ENCODE measurements around the gene IKZF1.

IKZF1 gene

DNA sequence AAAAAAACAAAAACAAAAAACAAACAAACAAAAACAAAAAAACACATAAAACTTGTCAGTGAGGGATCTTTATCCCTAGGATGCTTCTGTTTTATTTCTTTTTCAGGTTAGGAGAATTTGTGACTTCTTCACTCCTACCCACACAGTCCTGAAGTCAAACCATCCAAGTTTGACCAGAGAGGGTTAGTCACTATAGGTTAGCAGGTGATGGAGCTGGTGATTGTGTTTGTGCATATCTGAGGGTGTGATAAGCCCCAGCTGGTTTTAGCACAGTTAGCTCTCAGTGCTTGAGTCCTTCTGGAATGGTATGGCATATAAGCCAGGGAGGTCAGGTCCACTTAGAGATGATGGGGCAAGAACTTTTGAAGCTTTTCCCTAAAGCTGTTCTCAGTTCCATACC, 11.8 kb upstream of the IKZF1 start:
- Mint-ChIP-seq H3K4me1 (ENCODE audit: low read depth in 2 of 2) (peaks cover 9 to 22% of the 10 kb centered on the region in 2 donors), H3K4me3 (no peak overlapping the region), H3K27me3 (no peaks in the 10 kb centered on the region), H3K9me3 (no peaks in the 10 kb centered on the region), H3K27ac (no peak overlapping the region), H3K36me3 (ENCODE audit: insufficient read depth) (peaks cover 2% of the 10 kb centered on the region)
- no peak for DNase-seq
- no peak for ATAC-seq (replicated peaks)

DNA sequence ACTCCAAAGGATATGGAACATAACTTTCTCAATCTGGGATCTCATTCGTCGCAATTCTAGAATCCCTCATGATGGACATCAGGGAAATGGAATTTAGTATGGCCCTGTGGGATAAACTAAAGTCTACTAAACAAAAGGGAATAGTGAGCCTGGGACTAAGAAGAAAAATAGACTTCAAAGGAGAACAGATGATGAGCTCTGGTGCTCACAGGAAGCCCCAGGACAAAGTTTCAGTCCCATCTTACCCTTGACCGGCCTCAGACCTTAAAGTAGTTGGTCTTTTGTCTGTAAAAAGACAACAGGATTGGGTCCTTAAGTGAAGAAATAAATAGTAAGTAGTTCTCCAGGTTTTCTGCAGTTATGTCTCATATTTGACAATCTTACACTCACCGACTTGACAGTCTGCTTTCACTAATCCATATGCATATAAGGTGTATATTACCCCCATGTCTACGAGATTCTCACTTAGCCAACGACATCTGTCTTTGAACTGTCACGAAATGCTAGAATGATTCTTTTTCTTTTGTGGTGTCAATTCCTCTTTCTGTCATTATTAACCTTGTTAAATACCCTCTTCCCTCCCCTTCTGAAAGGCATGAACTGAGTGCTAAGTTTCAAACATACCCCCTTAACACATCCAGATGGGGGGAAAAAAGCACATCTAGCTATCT, 10.9 kb upstream of the IKZF1 start:
- peaks cover 10 to 22% of the 10 kb centered on the region in 2 donors for H3K4me1 Mint-ChIP-seq (ENCODE audit: low read depth in 2 of 2)
- DNase-seq, result no peak
- no peak for ATAC-seq (replicated peaks)
- H3K9me3 Mint-ChIP-seq, result no peaks in the 10 kb centered on the region
- no peak overlapping the region for H3K27ac Mint-ChIP-seq
- H3K36me3 Mint-ChIP-seq (ENCODE audit: insufficient read depth), result peaks cover 2% of the 10 kb centered on the region
- no peaks in the 10 kb centered on the region for H3K27me3 Mint-ChIP-seq
- H3K4me3 Mint-ChIP-seq, result no peak overlapping the region

DNA sequence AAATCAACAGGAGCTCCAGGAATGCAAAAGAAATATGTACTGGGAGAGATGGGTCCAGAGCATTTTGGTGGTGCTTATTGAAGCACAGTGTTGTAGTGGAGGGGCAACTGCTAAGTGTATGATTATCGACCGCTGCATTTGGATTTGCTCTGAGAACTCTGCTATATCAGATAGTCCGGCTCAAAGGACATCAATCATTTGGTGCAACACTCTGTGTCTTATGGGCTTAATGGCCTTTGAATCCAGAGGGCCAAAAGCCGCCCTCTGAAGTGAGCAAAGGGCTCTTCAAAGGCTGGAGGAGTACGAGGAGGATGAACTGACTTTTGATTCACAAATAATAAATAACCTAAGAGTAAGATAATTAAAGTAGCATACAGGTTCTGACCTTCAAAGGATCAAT, 9.4 kb upstream of the IKZF1 start:
- DNase-seq, result no peak
- H3K4me1 Mint-ChIP-seq (ENCODE audit: low read depth in 2 of 2), result peaks cover 13 to 24% of the 10 kb centered on the region in 2 donors
- H3K27ac Mint-ChIP-seq, result no peak overlapping the region
- ATAC-seq (replicated peaks), result no peak
- H3K9me3 Mint-ChIP-seq, result no peaks in the 10 kb centered on the region
- no peak overlapping the region for H3K4me3 Mint-ChIP-seq
- no peaks in the 10 kb centered on the region for H3K27me3 Mint-ChIP-seq
- H3K36me3 Mint-ChIP-seq (ENCODE audit: insufficient read depth), result peaks cover 2% of the 10 kb centered on the region

DNA sequence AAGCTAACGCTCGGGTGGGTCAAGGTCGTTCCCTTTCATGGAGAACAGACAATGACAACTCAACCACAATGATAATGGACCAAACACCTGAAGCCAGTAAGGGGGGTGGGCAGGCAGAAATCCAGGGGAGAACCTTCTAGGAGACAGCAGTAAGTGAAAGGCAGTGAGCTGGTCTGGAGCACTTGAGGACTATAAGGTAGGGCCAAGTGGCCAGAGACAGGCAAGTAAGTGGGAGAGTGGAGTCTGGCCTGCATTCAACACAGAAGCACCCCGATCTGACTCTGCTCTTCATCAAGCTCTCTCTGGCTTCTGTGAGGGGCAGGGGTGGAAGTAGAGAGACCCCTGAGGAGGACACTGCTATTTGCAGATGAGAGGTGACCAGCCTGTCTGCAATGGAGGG, 7.7 kb upstream of the IKZF1 start:
- H3K4me3 Mint-ChIP-seq, result no peak overlapping the region
- peaks cover 16 to 29% of the 10 kb centered on the region in 2 donors for H3K4me1 Mint-ChIP-seq (ENCODE audit: low read depth in 2 of 2)
- ATAC-seq (replicated peaks) (no peak), DNase-seq (no peak)
- H3K9me3 Mint-ChIP-seq, result no peaks in the 10 kb centered on the region
- H3K27ac Mint-ChIP-seq, result peak overlapping the region in 1 of 2 donors; percentile 16
- H3K36me3 Mint-ChIP-seq (ENCODE audit: insufficient read depth), result peaks cover 2% of the 10 kb centered on the region
- H3K27me3 Mint-ChIP-seq, result no peaks in the 10 kb centered on the region

DNA sequence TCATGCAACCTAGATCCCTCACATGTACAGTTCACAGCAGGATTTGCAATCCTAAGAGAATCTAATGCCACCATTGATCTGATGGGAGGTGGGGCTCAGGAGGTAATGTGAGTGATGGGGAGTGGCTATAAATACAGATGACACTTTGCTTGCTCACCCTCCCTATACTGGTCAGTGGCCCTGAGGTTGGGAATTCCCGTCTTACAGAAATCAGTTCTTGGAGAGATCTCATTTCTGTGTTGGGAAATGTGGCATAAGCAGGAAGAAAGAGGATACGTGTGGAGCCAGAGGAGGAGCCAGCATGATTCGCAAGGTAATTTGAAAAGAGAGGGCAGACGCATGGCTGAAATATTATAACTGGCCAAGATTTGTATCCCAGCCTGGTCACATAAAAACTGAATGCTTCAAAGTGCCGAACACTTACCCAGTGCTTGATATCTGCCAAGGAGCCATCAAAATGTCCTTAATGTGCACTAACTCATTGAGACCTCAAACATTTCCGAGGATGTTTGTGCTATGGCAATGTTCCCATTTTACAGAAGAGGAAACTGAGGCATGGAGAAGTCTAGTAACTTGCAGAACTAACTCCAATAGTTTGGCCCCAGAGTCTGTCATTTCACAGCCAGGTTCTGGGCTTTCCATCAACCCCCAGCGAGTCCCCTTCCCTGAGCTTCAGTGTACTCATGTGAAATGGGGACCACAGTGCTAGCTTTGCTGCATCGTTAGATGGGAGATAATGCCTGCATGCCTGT, 5.5 kb upstream of the IKZF1 start:
- Mint-ChIP-seq H3K36me3 (ENCODE audit: insufficient read depth) (peaks cover 10% of the 10 kb centered on the region), H3K27ac (no peak overlapping the region), H3K4me1 (ENCODE audit: low read depth in 2 of 2) (peaks cover 20 to 23% of the 10 kb centered on the region in 2 donors), H3K9me3 (no peaks in the 10 kb centered on the region), H3K4me3 (no peak overlapping the region), H3K27me3 (no peaks in the 10 kb centered on the region)
- ATAC-seq (replicated peaks) (no peak), DNase-seq (no peak)

DNA sequence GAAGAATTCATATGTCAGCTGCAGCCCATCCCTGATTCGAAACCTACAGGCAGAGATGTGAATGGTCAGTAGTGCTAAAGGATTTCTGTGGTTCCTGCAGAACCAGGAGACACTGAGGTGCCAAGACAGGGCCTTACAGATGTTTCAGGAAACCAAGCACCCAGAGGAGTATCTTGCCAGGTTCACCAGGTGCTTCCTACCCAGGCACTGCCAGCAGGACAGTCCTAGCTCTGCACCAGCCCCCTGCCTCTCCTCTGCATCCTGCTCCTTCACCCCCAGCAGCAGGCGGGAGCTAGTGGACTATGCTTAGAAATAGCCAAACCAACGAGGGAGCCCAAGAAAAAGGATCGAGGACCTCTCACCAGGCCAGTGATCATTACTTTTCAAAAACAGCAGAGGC, 4.2 kb upstream of the IKZF1 start:
- ATAC-seq (replicated peaks) (no peak), DNase-seq (no peak)
- H3K27ac Mint-ChIP-seq, result peak overlapping the region in 1 of 2 donors; percentile 61
- H3K4me3 Mint-ChIP-seq, result peak overlapping the region in 1 of 2 donors; percentile 28
- peaks cover 17% of the 10 kb centered on the region for H3K36me3 Mint-ChIP-seq (ENCODE audit: insufficient read depth)
- H3K27me3 Mint-ChIP-seq, result no peaks in the 10 kb centered on the region
- H3K9me3 Mint-ChIP-seq, result no peaks in the 10 kb centered on the region
- peaks cover 20 to 23% of the 10 kb centered on the region in 2 donors for H3K4me1 Mint-ChIP-seq (ENCODE audit: low read depth in 2 of 2)

DNA sequence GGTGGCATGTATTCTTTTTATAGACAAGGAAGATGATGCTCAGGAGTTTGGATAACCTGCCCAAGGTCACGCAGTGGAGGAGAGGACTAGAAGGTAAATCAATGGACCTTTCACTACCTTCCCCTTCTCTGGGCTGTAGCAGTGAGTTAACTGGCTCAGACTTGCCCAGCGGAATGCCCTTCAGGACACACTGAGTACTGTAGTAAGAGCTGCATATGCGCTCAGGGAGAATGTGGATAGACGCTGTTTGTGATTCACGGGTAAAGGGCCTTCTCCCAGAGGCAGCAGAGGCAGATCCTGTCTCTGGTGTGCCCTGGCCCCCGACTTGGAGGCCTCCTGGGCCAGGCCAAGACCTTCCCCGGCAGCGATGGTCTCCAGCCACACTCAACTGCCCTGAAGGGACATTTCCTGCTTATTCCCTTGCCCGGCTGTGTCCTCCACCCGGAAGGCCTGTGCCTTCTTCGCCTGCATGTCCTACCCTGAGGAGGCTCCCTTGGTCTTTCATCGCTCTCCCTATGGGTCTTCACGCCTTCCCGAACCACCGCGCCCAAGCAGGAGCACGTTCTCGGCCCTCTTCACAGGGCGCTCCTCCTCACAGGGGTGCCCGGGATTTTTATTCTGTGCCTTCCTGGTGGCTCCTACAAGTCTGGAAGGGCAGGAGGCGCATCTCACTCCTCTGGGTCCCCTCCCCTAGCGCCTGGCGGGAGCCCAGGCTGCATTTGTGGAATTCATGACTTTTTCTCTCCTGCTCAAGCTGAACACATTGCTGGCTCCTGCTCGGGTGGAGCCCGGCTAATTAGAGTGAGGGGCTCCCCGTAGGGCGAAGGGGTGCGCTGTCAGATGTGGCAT, 1.8 kb upstream of the IKZF1 start:
- H3K36me3 Mint-ChIP-seq (ENCODE audit: insufficient read depth), result peaks cover 38% of the 10 kb centered on the region
- H3K27me3 Mint-ChIP-seq, result no peaks in the 10 kb centered on the region
- ATAC-seq (replicated peaks), result no peak
- H3K9me3 Mint-ChIP-seq, result no peaks in the 10 kb centered on the region
- peaks cover 25% of the 10 kb centered on the region in 2 donors for H3K4me1 Mint-ChIP-seq (ENCODE audit: low read depth in 2 of 2)
- H3K4me3 Mint-ChIP-seq, result peak overlapping the region; percentile 78 to 82
- H3K27ac Mint-ChIP-seq, result peak overlapping the region; percentile 67 to 86
- no peak for DNase-seq

DNA sequence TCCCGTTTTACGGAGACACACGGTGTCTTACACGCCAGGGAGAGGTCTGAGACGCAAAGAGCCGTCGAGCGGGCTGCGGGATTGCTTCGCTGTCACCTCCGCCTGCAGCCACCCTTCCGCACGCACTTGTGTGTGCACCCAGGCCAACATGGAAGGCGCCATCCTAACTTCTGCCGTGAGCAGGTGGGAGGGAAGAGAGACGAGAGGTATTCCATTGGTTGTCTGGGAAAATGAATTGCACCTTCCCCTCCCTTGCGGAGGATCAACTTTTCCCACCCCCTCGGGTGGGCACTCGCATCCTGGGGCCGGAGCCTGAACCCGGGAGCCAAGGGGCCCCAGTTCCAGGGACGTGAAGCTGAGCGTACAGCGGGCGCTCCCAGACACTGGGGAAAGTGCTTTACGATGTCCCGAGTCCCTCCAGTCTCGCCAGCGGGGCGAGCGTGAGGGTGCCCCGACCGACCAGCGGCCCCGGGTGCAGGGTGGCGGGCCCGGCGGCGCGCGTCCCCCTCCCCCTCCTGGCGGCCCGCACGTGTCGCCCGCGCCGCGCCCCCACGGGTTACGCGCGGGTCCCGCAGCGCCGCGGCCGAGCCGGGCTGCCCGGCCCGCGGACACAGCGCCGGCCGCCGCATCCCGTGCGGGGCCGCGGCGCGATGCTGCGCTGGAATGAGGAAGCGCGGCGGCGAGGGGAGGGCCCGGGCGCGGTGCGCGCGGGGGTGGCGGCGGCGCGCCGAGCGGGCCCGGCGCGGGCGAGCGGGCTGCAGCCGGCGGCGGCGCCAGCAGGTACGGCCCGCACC, 984 bp upstream of the IKZF1 start:
- ATAC-seq (replicated peaks), result peak; percentile 45

DNA sequence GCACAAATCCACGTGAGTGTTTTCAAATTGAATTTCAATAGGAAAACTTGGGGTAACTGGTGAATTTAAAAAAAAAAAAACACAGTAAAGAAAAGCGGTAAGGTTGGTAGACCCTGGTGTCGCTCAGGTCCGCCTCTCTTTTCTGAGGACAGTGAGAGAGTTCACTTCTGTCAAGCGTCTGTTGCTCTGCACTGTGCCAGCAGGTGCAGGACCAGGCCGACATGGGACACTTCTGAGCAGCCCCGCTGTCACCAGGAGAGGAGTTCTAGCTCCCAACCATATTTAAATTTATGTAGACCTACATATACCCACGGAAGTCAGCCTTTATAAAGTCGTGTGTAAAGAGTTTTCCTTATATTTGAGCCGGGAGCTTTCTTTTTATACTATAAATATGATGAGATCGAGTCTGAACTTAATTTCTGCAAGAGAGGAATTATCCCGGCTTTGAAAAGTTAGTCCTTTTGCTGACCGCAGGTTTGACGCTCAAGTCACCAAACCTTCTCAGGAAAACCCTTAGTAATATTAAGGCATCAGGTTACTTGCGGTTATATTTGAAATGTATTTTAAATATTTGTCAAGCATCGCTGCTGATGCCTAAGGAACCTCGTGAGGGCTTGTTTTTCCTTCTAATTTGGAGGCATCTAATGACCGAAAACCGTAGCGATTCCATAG, 531 bp downstream of the IKZF1 start:
- ATAC-seq (replicated peaks), result peak; percentile 63
- Mint-ChIP-seq H3K4me3 (peak overlapping the region; percentile 93 to 96), H3K36me3 (ENCODE audit: insufficient read depth) (peaks cover 58% of the 10 kb centered on the region), H3K27ac (peak overlapping the region; percentile 93 to 95), H3K4me1 (ENCODE audit: low read depth in 2 of 2) (peaks cover 41 to 47% of the 10 kb centered on the region in 2 donors), H3K27me3 (no peaks in the 10 kb centered on the region), H3K9me3 (no peaks in the 10 kb centered on the region)
- peak; percentile 50 to 62 (median 55) for DNase-seq

More for the DNA sequence above, 984 bp upstream of the IKZF1 start:
- peak in 1 of 3 experiments; percentile 9 for DNase-seq
- Mint-ChIP-seq H3K27ac (peak overlapping the region; percentile 67 to 86), H3K27me3 (no peaks in the 10 kb centered on the region), H3K36me3 (ENCODE audit: insufficient read depth) (peaks cover 46% of the 10 kb centered on the region), H3K9me3 (no peaks in the 10 kb centered on the region), H3K4me1 (ENCODE audit: low read depth in 2 of 2) (peaks cover 32 to 33% of the 10 kb centered on the region in 2 donors), H3K4me3 (peak overlapping the region; percentile 78 to 82)

DNA sequence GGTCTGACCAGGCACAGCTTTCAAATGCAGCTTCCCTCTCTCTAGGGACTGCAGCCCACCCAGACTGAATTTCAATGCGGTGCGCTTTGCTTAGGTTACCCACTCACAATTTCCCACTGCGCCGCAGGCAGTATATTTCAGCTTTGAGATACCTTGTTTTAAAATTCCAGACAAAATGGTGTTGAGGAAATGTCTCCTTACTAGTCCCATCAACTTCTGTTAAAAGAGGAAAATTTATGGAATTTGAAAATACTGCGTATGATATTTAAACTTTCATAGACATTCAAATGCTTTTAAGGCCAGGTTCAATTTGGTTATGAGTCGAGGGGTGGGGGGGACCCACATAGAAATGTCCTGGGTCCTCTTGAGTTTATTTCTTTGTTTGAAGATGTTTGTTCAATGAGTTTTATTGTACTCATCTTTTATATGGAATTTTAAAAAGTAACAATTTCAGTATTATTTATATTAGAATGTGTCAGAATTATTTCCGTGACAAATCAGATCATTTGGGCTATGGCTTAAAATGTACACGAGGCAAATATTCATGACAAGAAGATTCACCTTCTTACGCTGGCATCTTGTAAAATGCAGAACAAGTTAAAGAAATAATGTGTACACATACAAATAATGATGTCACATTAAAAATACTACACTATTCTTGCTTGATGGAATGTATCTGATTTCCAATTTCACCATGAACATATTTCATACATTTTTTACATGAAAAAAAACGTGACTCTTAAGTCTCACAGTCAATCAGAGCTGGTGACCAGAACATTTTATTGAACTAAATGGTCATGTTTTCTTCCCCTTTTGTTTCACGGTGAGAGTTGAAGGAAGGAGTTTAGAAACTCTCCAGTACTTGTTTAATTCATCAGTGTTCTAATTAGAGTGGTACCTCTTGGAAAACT, 1.3 kb downstream of the IKZF1 start:
- no peaks in the 10 kb centered on the region for H3K27me3 Mint-ChIP-seq
- peaks cover 58% of the 10 kb centered on the region for H3K36me3 Mint-ChIP-seq (ENCODE audit: insufficient read depth)
- H3K4me1 Mint-ChIP-seq (ENCODE audit: low read depth in 2 of 2), result peaks cover 40 to 49% of the 10 kb centered on the region in 2 donors

DNA sequence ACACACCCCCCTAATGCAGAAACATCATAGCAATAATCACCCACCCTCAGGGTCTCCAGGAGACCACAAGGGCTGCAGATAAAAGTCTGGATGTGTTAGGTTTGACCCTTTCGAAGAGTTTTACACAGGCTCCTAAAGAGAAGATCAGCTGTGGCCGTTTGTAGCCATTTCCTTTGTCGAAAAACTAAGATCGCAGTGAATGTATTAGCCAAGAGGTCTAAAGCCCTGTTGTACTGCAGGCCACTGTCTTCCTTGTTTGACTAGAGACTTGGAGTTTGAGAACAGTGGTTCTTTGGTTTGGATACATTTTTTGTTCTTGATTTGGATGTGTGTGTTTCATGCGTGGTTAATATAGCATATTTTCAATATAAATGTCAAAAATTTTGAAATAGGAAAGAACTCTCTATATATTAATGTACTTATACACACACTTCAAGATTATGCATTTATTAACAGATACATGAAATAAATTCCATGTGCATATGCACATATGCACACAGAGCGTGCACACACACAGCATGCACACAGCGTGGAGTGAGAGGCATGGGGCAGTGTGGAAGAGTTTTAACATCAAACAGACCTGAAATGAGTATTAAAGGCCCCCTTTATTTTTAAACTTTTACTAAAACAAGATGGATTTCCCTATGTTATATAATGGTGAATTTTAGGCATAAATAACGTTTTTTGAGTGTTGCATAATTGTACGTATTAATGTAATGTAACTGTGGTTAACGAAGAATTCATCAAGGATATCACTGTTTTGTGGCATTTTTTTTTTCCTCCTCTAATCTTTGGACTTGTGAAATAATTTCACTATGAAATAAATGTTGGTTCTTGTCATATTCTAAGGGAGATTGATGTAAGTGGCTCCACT, 2.2 kb downstream of the IKZF1 start:
- no peaks in the 10 kb centered on the region for H3K9me3 Mint-ChIP-seq
- H3K27ac Mint-ChIP-seq, result peak overlapping the region; percentile 93 to 95
- H3K27me3 Mint-ChIP-seq, result no peaks in the 10 kb centered on the region
- peaks cover 43 to 56% of the 10 kb centered on the region in 2 donors for H3K4me1 Mint-ChIP-seq (ENCODE audit: low read depth in 2 of 2)
- DNase-seq, result no peak
- no peak for ATAC-seq (replicated peaks)
- peaks cover 58% of the 10 kb centered on the region for H3K36me3 Mint-ChIP-seq (ENCODE audit: insufficient read depth)
- peak overlapping the region; percentile 93 to 96 for H3K4me3 Mint-ChIP-seq

More for the DNA sequence above, 1.3 kb downstream of the IKZF1 start:
- no peak for ATAC-seq (replicated peaks)
- DNase-seq, result no peak
- no peaks in the 10 kb centered on the region for H3K9me3 Mint-ChIP-seq
- H3K4me3 Mint-ChIP-seq, result peak overlapping the region; percentile 93 to 96
- peak overlapping the region; percentile 93 to 95 for H3K27ac Mint-ChIP-seq
